ENCODE data around the gene NFS1.
"Not testable (repeated sequence)": the region's sequence is repeated elsewhere in the genome, so short reads cannot be mapped to it uniquely, and the experiment has no call there.

The NFS1 gene

DNA sequence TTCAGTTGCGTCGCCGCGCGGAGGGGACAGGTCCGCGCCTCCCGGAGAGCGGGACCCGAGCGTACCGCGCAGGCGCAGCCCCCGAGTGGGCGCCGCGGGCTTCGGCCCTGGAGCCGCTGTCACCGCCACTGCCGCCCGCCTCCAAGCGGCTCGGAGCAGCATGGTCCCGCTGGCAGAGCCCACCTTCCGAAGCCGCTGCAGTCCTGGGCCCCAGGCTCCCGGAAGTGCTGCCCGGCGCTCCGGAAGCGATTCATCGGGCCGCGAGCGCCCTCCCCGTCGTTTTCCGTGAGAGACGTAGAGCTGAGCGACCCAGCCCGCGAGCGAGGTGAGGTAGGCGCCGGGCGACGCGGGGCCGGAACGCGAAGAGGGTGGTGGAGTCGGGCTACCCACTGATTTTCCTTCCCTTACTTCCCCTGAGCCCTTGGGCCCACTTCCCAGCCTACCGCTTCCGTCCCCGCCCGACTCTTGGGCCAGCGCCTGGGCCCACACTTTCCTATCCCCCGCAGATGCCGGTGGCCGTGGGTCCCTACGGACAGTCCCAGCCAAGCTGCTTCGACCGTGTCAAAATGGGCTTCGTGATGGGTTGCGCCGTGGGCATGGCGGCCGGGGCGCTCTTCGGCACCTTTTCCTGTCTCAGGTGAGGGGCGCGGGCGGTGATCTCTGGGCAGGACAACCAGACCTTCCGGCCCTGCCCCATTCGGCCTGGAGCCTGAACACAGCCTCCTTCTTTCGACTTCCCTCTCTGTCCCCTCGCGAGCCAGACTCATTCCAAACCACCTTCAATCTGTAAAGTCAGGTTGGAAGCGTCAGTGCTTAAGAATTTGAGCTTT is at the start of gene NFS1, which contains the start of gene ROMO1:
TSS of gene NFS1 (minus strand) at position 226 of the 830 bp plus-strand sequence. CDS start at position 162, 64 bp downstream.
TSS of gene ROMO1 (plus strand) at position 279 of the 830 bp plus-strand sequence. CDS start at position 507, 228 bp downstream.
- intact Hi-C loops (cut with micrococcal nuclease) = loop anchor here (10.0 kb wide), 1 partner anchor 245 kb away; the partner anchor contains the start of gene CEP250
- peak within 1 kb of the TSS; percentile 99 for H3K27ac Mint-ChIP-seq
- H3K27me3 Mint-ChIP-seq = no peaks in the 10 kb centered on the region
- H3K4me3 Mint-ChIP-seq = peak within 1 kb of the TSS; percentile 99
- H3K36me3 Mint-ChIP-seq (ENCODE audit: low read depth) = peaks cover 72% of the 10 kb centered on the region
- H3K9me3 Mint-ChIP-seq = no peaks in the 10 kb centered on the region
- peaks cover 37% of the 10 kb centered on the region for H3K4me1 Mint-ChIP-seq (ENCODE audit: low read depth)

DNA sequence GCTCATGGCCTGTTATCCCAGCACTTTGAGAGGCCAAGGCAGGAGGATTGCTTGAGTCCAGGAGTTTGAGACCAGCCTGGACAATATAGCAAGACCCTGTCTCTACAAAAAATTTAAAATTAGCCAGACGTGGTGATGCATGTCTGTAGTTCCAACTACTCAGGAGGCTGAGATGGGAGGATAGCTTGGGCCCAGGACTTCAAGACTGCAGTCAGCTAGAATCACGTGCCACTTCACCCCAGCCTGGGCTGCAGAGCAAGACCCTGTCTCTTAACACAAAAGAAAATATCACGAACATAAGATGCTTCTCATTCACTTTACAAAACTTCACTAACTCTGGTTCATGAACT is 45.3 kb upstream of the NFS1 start:
- H3K9me3 Mint-ChIP-seq; intact Hi-C loops (cut with micrococcal nuclease); H3K4me3 Mint-ChIP-seq; H3K27me3 Mint-ChIP-seq: not testable (repeated sequence)
- H3K36me3 Mint-ChIP-seq (ENCODE audit: low read depth) = peaks cover 38% of the 10 kb centered on the region
- peaks cover 24% of the 10 kb centered on the region for H3K4me1 Mint-ChIP-seq (ENCODE audit: low read depth)
- H3K27ac Mint-ChIP-seq = peak overlapping the region; percentile 100

DNA sequence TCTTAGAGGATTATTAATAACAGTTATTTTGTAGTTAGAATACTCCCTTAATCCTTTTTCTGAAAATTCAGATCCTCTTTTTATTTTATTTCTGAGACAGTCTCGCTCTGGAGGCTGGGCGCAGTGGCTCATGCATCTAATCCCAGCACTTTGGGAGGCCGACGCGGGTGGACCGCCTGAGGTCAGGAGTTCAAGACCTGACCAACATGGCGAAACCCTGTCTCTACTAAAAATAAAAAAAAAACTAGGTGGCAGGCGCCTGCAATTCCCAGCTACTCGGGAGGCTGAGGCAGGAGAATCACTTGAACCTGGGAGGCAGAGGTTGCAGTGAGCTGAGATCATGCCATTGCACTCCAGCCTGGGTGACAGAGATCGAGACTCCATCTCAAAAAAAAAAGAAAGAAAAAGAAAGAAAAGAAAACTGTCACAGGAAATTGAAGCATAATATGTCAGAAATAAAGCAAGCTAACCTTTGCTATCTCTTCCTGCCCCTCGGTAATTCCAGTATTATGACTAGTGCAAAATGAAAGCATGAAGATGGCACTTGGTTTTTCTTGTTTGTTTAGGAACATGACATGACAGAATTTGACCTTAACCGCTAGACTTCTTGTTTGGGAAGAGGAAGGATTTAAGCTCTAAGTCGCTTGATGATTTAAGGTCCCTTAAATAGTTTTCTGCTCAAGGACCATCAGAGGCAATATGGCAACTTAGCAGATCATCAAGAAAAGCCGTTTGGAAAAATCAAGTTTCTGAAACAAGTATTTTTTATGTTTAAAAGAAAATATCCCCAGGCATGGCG is 44.7 kb upstream of the NFS1 start:
- Mint-ChIP-seq H3K9me3 (no peaks in the 10 kb centered on the region), H3K27me3 (no peaks in the 10 kb centered on the region), H3K36me3 (ENCODE audit: low read depth) (peaks cover 44% of the 10 kb centered on the region), H3K27ac (peak overlapping the region; percentile 100), H3K4me3 (peak overlapping the region; percentile 91), H3K4me1 (ENCODE audit: low read depth) (peaks cover 27% of the 10 kb centered on the region)
- intact Hi-C loops (cut with micrococcal nuclease) = loop anchor here (1.0 kb wide), 1 partner anchor 27 kb away; no protein-coding TSS in a partner anchor

DNA sequence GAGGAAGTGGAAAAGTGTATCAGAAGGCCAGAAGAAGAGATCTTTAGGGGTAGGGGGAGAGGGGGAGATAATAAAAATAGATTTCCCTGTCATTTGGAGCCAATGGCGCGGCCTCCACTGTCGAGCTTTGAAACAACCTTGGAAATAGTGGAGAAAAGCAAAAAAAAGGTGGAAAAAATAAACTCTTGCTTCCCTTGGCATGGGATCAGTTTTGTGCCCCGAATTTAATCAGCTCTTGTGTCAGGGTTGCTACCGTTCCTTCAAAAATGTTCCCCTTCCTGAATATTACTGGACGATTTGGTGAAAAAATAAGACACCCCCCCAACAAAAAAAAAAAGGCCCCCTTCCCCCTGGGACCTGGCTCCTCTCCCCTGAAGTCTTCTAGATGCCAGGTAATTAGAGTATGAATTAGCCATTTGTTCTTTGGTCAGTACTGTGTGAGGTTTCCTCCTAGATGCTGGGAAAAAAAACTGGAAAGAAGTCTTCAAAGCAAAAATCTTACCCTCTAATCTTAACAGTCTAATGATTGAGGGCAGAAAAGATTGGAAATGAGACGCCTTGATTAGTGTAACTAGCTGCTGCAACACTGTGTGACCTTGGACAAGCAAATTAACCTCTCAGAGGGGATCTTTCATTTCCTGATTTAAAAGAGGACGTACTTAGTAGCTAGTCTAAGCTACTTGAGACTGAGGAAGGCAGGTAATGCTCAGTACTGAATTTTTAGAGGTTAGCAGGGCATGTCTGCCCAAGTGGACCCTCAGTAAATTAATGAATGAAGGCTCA is 43.8 kb upstream of the NFS1 start:
- no peaks in the 10 kb centered on the region for H3K9me3 Mint-ChIP-seq
- H3K27me3 Mint-ChIP-seq = no peaks in the 10 kb centered on the region
- H3K4me1 Mint-ChIP-seq (ENCODE audit: low read depth) = peaks cover 34% of the 10 kb centered on the region
- peak overlapping the region; percentile 100 for H3K27ac Mint-ChIP-seq
- H3K4me3 Mint-ChIP-seq = peak overlapping the region; percentile 91
- intact Hi-C loops (cut with micrococcal nuclease) = loop anchor here (1.0 kb wide), 1 partner anchor 28 kb away; no protein-coding TSS in a partner anchor
- H3K36me3 Mint-ChIP-seq (ENCODE audit: low read depth) = peaks cover 53% of the 10 kb centered on the region

DNA sequence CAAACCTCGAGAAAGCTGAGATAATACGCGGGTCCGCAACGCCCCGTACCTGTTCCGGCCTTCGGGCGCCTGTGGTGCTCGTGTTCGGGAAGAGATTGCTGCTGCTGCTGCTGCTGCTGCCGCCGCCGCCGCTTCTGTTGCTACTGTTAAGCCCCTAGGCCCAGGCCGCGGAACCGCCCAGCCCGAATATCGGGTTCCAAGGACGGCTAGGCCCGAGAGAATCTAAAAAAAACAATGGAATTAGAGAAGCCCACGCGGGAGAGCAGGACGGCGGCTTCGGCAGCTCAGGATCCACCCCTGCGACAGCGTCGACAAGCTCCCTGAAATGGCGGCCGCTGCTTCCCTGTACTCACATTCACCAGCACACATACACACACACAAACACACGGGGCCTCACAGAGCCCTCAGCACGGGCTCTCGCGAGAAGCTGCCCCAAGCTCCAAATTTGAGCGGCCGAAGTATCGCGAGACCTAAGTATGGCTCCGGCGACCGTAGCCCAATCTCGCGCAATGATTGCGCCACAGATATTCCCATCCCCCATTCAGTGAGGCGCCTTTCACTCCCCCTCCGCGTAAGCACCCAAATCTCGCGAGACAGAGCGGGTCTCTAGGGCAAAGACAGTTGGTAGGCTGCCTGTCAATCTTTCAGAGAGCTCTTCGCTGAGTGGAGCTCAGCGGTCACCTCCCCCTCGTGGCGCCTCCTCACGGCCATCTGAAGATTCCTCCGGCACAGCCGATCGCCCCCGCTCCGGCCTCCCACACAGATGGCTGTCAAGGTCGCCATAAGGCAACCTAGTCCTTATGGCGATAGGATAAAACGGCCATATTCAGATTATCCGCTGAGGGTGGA is 43.0 kb upstream of the NFS1 start, which contains the start of gene RBM39:
TSS of gene RBM39 (minus strand) at position 369 of the 849 bp plus-strand sequence. CDS start 1,386 bp downstream, outside the sequence.
- peaks cover 62% of the 10 kb centered on the region for H3K36me3 Mint-ChIP-seq (ENCODE audit: low read depth)
- H3K27ac Mint-ChIP-seq = peak within 1 kb of the TSS; percentile 100
- peaks cover 39% of the 10 kb centered on the region for H3K4me1 Mint-ChIP-seq (ENCODE audit: low read depth)
- no peaks in the 10 kb centered on the region for H3K9me3 Mint-ChIP-seq
- H3K27me3 Mint-ChIP-seq = no peaks in the 10 kb centered on the region
- H3K4me3 Mint-ChIP-seq = peak within 1 kb of the TSS; percentile 91
- intact Hi-C loops (cut with micrococcal nuclease) = no loop called here

DNA sequence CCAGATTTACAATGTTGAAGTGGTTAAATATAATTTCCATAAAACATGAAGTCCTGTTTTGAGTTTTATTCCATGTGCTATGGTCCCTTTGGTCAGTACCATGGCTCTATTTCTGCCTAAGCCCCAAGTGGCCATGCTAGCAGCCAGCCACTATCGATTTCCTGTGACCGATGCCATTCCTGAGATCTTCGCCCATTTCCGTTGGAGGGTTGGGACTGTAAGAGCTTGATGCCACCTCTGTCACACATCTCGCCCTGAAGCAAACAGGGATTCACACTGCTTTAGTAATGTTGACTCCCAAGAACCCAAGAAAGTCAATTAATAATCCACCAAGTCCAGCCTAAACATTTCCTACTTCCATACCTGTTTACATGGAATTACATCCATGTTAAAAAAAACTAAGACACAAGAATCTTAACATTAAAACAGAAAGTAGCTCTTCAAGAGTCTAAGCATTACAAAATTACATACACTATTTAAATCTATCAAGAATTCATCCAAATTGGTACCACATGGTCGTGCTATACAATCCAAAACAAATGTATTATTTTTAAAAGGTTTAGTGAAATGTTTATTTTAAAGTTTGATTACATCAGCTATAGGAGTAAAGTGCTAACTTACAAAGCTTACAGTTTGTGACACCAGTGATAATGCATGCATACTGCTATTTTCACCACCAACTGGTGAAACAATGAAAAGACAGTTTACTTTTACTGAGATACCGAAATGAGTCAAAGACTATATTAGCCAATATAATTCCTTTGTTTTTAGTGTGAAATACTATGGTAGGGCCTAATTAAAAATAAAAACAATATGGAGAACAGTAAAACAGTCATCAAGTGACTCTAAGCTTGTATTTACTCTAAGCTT is 40.4 kb upstream of the NFS1 start:
- H3K27ac Mint-ChIP-seq = peak overlapping the region; percentile 34
- peaks cover 40% of the 10 kb centered on the region for H3K4me1 Mint-ChIP-seq (ENCODE audit: low read depth)
- intact Hi-C loops (cut with micrococcal nuclease) = loop anchor here (10.0 kb wide), 1 partner anchor 145 kb away; no protein-coding TSS in a partner anchor
- peak overlapping the region; percentile 48 for H3K4me3 Mint-ChIP-seq
- peaks cover 84% of the 10 kb centered on the region for H3K36me3 Mint-ChIP-seq (ENCODE audit: low read depth)
- H3K9me3 Mint-ChIP-seq = no peaks in the 10 kb centered on the region
- no peaks in the 10 kb centered on the region for H3K27me3 Mint-ChIP-seq

DNA sequence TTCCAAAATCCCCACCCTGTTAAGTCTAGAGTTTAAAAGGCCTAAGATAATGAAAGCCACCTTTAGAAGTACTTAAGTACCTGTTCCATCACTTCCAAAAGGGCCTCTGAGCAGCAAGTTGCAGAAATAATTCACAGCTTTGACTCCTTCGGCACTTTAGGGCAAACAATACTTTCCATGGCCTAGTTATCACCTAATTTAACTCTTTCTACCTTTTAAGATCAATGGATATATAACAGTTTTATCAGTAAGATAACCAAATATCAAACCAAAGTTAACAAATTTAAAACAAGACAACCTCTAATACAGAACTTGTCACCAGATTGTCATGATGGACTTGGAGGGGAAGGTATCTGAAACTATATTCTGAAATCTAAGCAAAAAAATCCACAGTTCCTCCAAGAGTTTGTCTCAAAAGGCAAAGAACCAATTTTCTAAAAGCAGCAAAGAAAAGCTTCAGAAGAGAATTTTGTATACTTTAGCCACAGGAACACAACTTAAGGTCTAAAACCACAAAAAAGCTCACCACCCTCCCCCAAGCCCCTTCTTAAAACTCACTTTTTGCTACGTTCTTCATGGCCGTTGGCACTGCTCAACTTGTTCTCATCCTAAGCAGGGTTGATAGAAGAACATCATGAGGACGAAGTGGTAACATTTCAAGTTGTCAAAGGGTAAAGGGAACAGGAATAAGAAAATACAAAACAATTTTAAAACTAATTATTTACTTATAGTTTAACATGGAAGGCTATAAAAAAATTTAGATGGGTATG is 39.4 kb upstream of the NFS1 start:
- intact Hi-C loops (cut with micrococcal nuclease) = loop anchor here (10.0 kb wide), 1 partner anchor 146 kb away; no protein-coding TSS in a partner anchor
- Mint-ChIP-seq H3K4me3 (no peak overlapping the region), H3K4me1 (ENCODE audit: low read depth) (peaks cover 46% of the 10 kb centered on the region), H3K27me3 (no peaks in the 10 kb centered on the region), H3K27ac (no peak overlapping the region), H3K36me3 (ENCODE audit: low read depth) (peaks cover 93% of the 10 kb centered on the region), H3K9me3 (no peaks in the 10 kb centered on the region)

DNA sequence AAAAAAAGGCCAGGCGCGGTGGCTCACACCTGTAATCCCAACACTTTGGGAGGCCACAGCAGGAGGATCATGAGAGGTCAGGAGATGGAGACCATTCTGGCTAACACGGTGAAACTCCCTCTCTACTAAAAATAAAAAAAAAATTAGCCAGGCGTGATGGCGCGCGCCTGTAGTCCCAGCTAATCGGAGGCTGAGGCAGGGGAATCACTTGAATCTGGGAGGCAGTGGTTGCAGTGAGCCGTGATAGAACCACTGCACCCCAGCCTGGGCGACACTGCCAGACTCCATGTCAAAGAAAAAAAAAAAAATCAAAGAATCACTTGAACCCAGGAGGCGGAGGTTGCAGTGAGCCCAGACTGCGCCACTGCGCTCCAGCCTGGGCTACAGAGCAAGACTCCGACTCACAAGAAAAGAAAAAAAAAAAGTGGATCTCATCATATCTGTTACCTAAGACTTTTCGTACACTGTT is 38.7 kb upstream of the NFS1 start:
- Mint-ChIP-seq H3K9me3 (no peaks in the 10 kb centered on the region), H3K4me3 (no peak overlapping the region), H3K4me1 (ENCODE audit: low read depth) (peaks cover 46% of the 10 kb centered on the region), H3K27me3 (no peaks in the 10 kb centered on the region), H3K27ac (no peak overlapping the region), H3K36me3 (ENCODE audit: low read depth) (peaks cover 96% of the 10 kb centered on the region)
- intact Hi-C loops (cut with micrococcal nuclease) = loop anchor here (10.0 kb wide), 1 partner anchor 147 kb away; no protein-coding TSS in a partner anchor

DNA sequence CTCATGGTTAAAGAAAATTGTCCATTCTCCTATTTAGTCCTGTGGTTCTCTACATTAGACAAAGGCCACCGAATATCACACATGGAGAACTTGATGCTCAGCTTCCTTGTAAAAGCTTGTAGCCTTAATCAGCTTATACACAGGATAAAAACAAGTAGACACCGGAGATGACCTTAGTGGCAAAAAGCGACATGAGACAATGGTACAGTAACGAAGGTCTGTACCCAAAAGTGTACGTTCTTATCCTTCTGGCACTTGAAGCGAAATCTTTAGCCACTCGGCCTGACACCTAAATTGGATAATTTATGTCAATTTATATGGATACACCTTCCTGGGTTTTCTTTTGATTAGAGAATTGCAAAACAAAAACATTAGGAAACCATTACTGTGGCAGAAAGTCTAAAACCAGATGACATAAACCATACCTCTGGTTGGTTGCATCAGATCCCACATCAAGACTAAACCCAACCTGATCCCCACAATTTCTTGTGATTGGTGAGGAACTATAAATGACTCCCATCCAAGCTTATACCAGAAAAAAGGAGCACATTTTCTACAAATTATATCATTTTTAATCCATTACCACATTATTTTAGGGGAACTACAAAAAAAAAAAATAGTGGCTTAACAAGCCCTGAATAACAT is 36.8 kb upstream of the NFS1 start:
- Mint-ChIP-seq H3K27me3 (no peaks in the 10 kb centered on the region), H3K36me3 (ENCODE audit: low read depth) (peaks cover 93% of the 10 kb centered on the region), H3K4me3 (no peak overlapping the region), H3K4me1 (ENCODE audit: low read depth) (peaks cover 41% of the 10 kb centered on the region), H3K27ac (no peak overlapping the region), H3K9me3 (no peaks in the 10 kb centered on the region)
- intact Hi-C loops (cut with micrococcal nuclease) = loop anchor here (10.0 kb wide), 1 partner anchor 149 kb away; no protein-coding TSS in a partner anchor

DNA sequence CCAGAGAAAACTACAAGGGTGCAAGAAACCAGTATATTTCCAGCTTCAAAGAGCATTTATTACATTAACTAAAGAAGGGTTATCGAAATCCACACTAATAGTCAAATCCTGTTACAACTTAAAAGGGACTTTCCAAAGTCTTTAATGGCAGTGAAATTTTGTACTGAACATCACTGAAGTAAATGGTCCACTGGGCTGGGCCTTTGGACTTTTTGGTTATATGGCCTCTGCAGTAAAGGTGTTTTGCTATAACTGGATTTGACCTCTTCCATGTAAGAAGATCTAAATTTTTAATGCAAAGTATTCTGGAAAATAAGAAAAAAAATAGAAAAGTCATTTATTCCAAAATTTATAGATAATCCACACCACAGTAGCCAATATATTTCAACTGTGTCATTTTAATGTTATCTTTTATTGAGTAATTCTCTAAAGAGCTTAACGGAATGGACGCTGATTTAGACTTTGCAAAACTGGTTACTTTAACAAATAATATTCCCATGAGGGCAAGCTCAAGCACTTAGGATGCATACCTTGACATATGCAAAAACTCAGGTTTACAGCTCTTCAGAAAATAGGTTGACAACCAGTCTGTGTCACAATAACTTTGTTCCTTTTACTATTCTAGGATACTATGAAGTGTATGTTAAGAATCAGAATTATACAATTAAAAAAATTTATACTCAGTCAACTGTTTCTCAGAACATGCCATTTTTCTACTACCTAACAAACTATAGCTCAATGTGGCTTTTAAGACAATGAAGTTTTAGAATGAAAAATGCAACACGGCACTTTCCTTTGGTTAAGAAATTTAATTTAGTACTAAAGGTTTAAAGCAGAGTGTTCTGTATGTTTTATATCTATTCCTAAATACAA is 35.9 kb upstream of the NFS1 start:
- no peaks in the 10 kb centered on the region for H3K27me3 Mint-ChIP-seq
- H3K9me3 Mint-ChIP-seq = no peaks in the 10 kb centered on the region
- peaks cover 93% of the 10 kb centered on the region for H3K36me3 Mint-ChIP-seq (ENCODE audit: low read depth)
- intact Hi-C loops (cut with micrococcal nuclease) = loop anchor here (10.0 kb wide), 1 partner anchor 150 kb away; no protein-coding TSS in a partner anchor
- no peak overlapping the region for H3K4me3 Mint-ChIP-seq
- no peak overlapping the region for H3K27ac Mint-ChIP-seq
- peaks cover 36% of the 10 kb centered on the region for H3K4me1 Mint-ChIP-seq (ENCODE audit: low read depth)

All from dendritic cell treated with granulocyte-macrophage colony-stimulating factor and Interleukin-4, amounts not matched to agents 40 ng/mL and 50 ng/mL, for 4 days (primary cell).